SHP77 (cell line): ENCODE data around the gene FLT3.

Experiments
- DNase-seq, 2 experiments: peaks; one replicate each; lab custom pipeline; 2025; lab: John Stamatoyannopoulos, UW

FLT3 gene

GRCh38 chr13:27960362-27961226 is 139.8 kb downstream of the FLT3 start:
- peak; percentile 69 to 76 for DNase-seq

- DNase-seq: no peak
Measured at GRCh38 chr13:27959976-27960361, 140.4 kb downstream of the FLT3 start.

GRCh38 chr13:27956576-27957300 is 143.6 kb downstream of the FLT3 start:
- DNase-seq: no peak

GRCh38 chr13:27955014-27955591 is 145.3 kb downstream of the FLT3 start:
- DNase-seq: no peak

GRCh38 chr13:27954406-27954851 is 145.9 kb downstream of the FLT3 start:
- DNase-seq: peak; percentile 42 to 78

- DNase-seq: peak; percentile 60 to 87
Measured at GRCh38 chr13:27953676-27954405, 146.5 kb downstream of the FLT3 start.
